BJ (cell line): ENCODE results near the gene BUB1B. TPM values are rescaled to one million over a fixed set of nuclear protein-coding genes. Genes with fewer than 3 reads are reported as not detected.

Experiments used
- CTCF ChIA-PET: fragments of 350-600 bp; formaldehyde crosslinking; extraction: SDS; loops from one replicate; lab custom pipeline; 2021; ENCODE audit warnings: antibody characterized with exemption, inconsistent platforms; lab: Yijun Ruan, JAX
- POLR2A ChIA-PET: fragments of 300-600 bp; sonication (Branson Sonifier 250); formaldehyde crosslinking; extraction: SDS; loops from one replicate; lab custom pipeline; 2021; ENCODE audit warnings: antibody characterized with exemption; lab: Charles Lee
- DNase-seq: peaks from one replicate; pipeline ENCODE4 v3.0.0-alpha.2; 2011; ENCODE audit warnings: low read depth
- H3K27me3 ChIP-seq: 2 replicates; pipeline ENCODE4 v1.6.0; 2011; ENCODE audit warnings: low read length; ENCODE audit not compliant: control insufficient read depth, insufficient read depth
- H3K36me3 ChIP-seq: 2 replicates; pipeline ENCODE4 v1.5.1; 2011; ENCODE audit warnings: low read length; ENCODE audit not compliant: control insufficient read depth, insufficient read depth
- H3K4me3 ChIP-seq: 2 replicates; pipeline ENCODE4 v1.5.1; 2011; ENCODE audit warnings: low read depth, mild to moderate bottlenecking, control low read depth, low read length
- CTCF ChIP-seq: IDR thresholded peaks from 2 replicates; pipeline ENCODE4 v1.5.1; 2011; ENCODE audit warnings: low read depth, mild to moderate bottlenecking, control low read depth, inconsistent platforms, low read length, moderate library complexity; ENCODE audit not compliant: insufficient read depth
- polyA plus RNA-seq: library from polyadenylated mRNA; depleted of rRNA; stranded (reverse); fragments of >200 nt; gene quantifications from 2 replicates; pipeline ENCODE4 v1.2.3, GENCODE V29; 2011

Gene BUB1B
- polyA plus RNA-seq, 1 experiment, result 12.8 TPM

DNA sequence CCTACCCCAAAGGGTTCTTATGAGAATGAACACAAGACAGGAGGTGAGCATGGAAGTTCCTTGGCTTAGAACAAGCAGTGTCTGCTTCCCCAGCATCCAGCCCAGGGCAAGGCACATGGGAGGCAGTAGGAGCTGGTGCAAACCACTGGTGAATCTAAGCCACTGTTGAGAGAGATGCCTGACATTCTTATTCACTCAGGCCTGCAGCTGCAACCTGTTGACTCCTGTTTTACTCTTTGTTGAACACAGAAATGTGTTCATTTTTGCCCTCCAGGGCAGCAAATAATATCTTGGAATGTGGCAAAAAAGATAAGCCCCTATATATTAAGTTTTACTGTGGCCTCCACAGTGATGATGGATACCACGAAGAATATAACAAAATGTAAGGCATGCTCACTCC, 69.1 kb downstream of the BUB1B start:
- no peak for DNase-seq
- CTCF ChIA-PET, result interaction anchor here (1.0 to 8.5 kb wide), 4 partner anchors 12 to 45 kb away, joined by 3 to 63 read pairs (median 28); no protein-coding TSS in a partner anchor
- TF ChIP-seq CTCF, result no peak
- POLR2A ChIA-PET, result no interaction called here
- H3K36me3 ChIP-seq, result no peaks in the 10 kb centered on the region; the same call in 1 of the 2 replicates
- no peaks in the 10 kb centered on the region for H3K27me3 ChIP-seq
- no peak overlapping the region for H3K4me3 ChIP-seq

- POLR2A ChIA-PET, result no interaction called here
- H3K36me3 ChIP-seq, result no peaks in the 10 kb centered on the region; the same call in 1 of the 2 replicates
- no peak for TF ChIP-seq CTCF
- H3K27me3 ChIP-seq, result no peaks in the 10 kb centered on the region
- H3K4me3 ChIP-seq, result no peak overlapping the region
- CTCF ChIA-PET, result interaction anchor here (1.3 to 8.5 kb wide), 3 partner anchors 15 to 136 kb away, joined by 3 to 63 read pairs (median 3); no protein-coding TSS in a partner anchor
- no peak for DNase-seq
These were observed 71.8 kb downstream of the BUB1B start for GRCh38 chr15:40232625-40233070.

DNA sequence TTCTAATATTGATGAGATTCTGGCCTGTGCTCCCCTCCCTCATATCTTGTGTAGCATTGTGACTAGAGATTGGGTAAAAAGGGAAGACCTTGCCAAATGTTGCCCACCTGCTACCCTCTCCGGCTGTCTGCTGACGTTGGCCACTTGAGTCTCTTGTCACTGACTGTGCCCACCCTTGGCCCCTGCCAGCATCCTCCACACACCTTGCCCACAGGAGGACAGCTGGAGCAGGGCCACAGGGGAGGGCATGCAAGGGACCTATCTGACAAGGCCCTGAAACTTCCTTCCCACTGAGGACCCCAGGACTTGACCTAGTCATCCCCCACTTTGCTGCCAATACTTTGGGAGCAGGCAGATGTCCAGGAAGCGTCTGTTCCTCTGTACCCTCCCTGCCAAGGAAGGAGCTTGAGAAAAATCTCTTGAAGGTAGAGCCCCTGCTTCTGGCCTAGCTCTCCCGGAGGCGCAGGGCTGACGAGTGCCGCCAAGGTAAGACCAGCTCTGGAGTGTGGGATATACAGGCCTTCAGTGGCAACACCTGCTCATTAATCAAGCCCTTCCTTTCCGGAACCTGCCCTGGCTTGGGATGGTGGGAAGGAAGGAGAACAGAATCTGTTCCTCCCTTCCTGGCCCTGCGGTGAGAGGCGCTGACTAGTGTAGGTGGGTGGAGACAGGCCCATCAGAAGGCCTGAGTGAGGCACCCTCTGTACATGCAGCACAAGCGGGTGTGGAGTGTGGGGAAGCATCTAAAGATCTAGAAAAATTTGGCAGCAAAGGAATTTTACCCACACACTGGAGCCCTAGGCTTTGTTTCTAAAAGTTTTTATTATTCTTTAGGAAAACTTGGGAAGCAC, 73.1 kb downstream of the BUB1B start:
- POLR2A ChIA-PET, result interaction anchor here (0.6 kb wide), 1 partner anchor 185 kb away, joined by 5 read pairs; no protein-coding TSS in a partner anchor
- no peaks in the 10 kb centered on the region; the same call in 1 of the 2 replicates for H3K36me3 ChIP-seq
- CTCF ChIA-PET, result interaction anchor here (1.4 to 8.5 kb wide), 4 partner anchors 16 to 134 kb away, joined by 3 to 63 read pairs (median 6); no protein-coding TSS in a partner anchor
- TF ChIP-seq CTCF, result no peak
- peaks cover 4% of the 10 kb centered on the region for H3K27me3 ChIP-seq
- no peak for DNase-seq
- no peak overlapping the region for H3K4me3 ChIP-seq

DNA sequence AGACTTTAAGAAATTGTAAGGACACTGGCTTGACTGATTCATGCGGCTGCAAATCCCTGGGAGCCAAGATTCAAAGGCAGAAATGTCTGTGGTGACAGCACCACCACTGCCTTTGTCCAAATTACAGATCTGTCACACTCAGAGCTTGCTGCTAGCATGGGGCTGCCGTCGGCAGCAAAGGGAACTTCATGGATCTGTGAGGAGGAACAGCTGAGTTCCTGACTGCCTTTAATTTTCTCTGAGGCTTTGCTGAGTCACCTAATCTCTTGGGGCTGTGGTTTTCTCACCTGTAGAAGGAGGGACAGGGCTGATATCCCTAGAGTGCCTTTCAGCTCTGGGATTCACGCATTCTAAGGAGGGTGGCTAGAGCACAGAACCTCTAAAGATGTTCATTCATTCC, 73.9 kb downstream of the BUB1B start:
- no peaks in the 10 kb centered on the region; the same call in 1 of the 2 replicates for H3K36me3 ChIP-seq
- H3K27me3 ChIP-seq, result peaks cover 5% of the 10 kb centered on the region
- CTCF ChIA-PET, result interaction anchor here (1.4 to 2.3 kb wide), 2 partner anchors 17 to 40 kb away, joined by 4 to 9 read pairs; no protein-coding TSS in a partner anchor
- POLR2A ChIA-PET, result no interaction called here
- no peak for DNase-seq
- no peak for TF ChIP-seq CTCF
- no peak overlapping the region for H3K4me3 ChIP-seq
